BLaER1 treated with 17β-estradiol and CSF1 and Interleukin-3, amounts not matched to agents 10 nM and 100 nM (cell line): ENCODE data around the gene SLC7A5.
"Not testable (repeated sequence)": the region's sequence is repeated elsewhere in the genome, so short reads cannot be mapped to it uniquely, and the experiment has no call there.

ENCODE experiments used
- H3K27ac ChIP-seq, 11 experiments: shearing (Covaris generic); formaldehyde crosslinking; 2 replicates each; pipeline ENCODE4 v1.8.1; 2022
- H3K27me3 ChIP-seq, 11 experiments: shearing (Covaris generic); formaldehyde crosslinking; 2 replicates each; pipeline ENCODE4 v1.8.1; 2022
- H3K36me3 ChIP-seq, 11 experiments: shearing (Covaris generic); formaldehyde crosslinking; 2 replicates each; pipeline ENCODE4 v1.8.1; 2022
- H3K4me1 ChIP-seq, 10 experiments: shearing (Covaris generic); formaldehyde crosslinking; 2 replicates each; pipeline ENCODE4 v1.8.1; 2022
- H3K4me2 ChIP-seq, 11 experiments: shearing (Covaris generic); formaldehyde crosslinking; 2 replicates each; pipeline ENCODE4 v1.8.1; 2022
- H3K4me3 ChIP-seq, 10 experiments: shearing (Covaris generic); formaldehyde crosslinking; 2 replicates each; pipeline ENCODE4 v1.8.1; 2022
- H3K9ac ChIP-seq, 11 experiments: shearing (Covaris generic); formaldehyde crosslinking; 2 replicates each; pipeline ENCODE4 v1.8.1; 2022
- H3K9me3 ChIP-seq, 11 experiments: shearing (Covaris generic); formaldehyde crosslinking; replicated peaks in 1 of 11; 2 replicates each; pipeline ENCODE4 v1.8.1; 2022
- H4K20me1 ChIP-seq, 11 experiments: shearing (Covaris generic); formaldehyde crosslinking; 2 replicates each; pipeline ENCODE4 v1.8.1; 2022
- Cebpa-rat ChIP-seq, 11 experiments: shearing (Covaris generic); IDR thresholded peaks; 2 replicates each; pipeline ENCODE4 v1.8.1; 2022

SLC7A5 gene

GRCh38 chr16:87800497-87800896, 68.8 kb downstream of the SLC7A5 start:
- H3K4me2 ChIP-seq = peak overlapping the region in 9 of 11 experiments; percentile 12 to 98 (median 91); a peak in 16 of 22 replicates
- no peaks in the 10 kb centered on the region for H3K36me3 ChIP-seq
- no peaks in the 10 kb centered on the region for H4K20me1 ChIP-seq
- H3K9ac ChIP-seq = no peak overlapping the region
- H3K27me3 ChIP-seq = peaks cover 0 to 31% (median 0%) of the 10 kb centered on the region in 11 experiments; a peak in 4 of 22 replicates
- no peak for TF ChIP-seq Cebpa-rat (IDR thresholded peaks at IDR 0.05)
- H3K9me3 ChIP-seq = peaks cover 0 to 3% (median 0%) of the 10 kb centered on the region in 11 experiments; a peak in 2 of 22 replicates
- H3K27ac ChIP-seq = peak overlapping the region in 4 of 11 experiments; percentile 91 to 97 (median 96); a peak in 7 of 22 replicates
- no peak overlapping the region for H3K4me3 ChIP-seq
- H3K4me1 ChIP-seq = peaks cover 20 to 86% (median 68%) of the 10 kb centered on the region in 10 experiments

- H3K9me3 ChIP-seq = no peaks in the 10 kb centered on the region
- peaks cover 0 to 20% (median 0%) of the 10 kb centered on the region in 11 experiments; a peak in 4 of 22 replicates for H3K27me3 ChIP-seq
- H3K4me3 ChIP-seq = no peak overlapping the region
- peak overlapping the region in 6 of 11 experiments; percentile 51 to 87 (median 74); a peak in 11 of 22 replicates for H3K27ac ChIP-seq
- no peaks in the 10 kb centered on the region for H3K36me3 ChIP-seq
- peak overlapping the region in 5 of 11 experiments; percentile 33 to 74 (median 58); a peak in 8 of 22 replicates for H3K9ac ChIP-seq
- H4K20me1 ChIP-seq = no peaks in the 10 kb centered on the region
- TF ChIP-seq Cebpa-rat (IDR thresholded peaks at IDR 0.05) = no peak
- peaks cover 19 to 84% (median 67%) of the 10 kb centered on the region in 10 experiments for H3K4me1 ChIP-seq
- H3K4me2 ChIP-seq = peak overlapping the region in 9 of 11 experiments; percentile 60 to 98 (median 87); a peak in 18 of 22 replicates
Measured at GRCh38 chr16:87795336-87795735, 74.0 kb downstream of the SLC7A5 start.

- Histone ChIP-seq H3K4me2 (peak overlapping the region; percentile 60 to 98 (median 81)), H3K4me1 (peaks cover 19 to 84% (median 66%) of the 10 kb centered on the region in 10 experiments)
Measured at GRCh38 chr16:87794485-87795078, 74.7 kb downstream of the SLC7A5 start.

GRCh38 chr16:87792205-87792565, 77.1 kb downstream of the SLC7A5 start:
- Histone ChIP-seq H3K27me3 (peaks cover 0 to 20% (median 0%) of the 10 kb centered on the region in 11 experiments; a peak in 4 of 22 replicates), H3K36me3 (no peaks in the 10 kb centered on the region), H3K9me3 (no peaks in the 10 kb centered on the region), H3K27ac (peak overlapping the region in 3 of 11 experiments; percentile 34 to 87 (median 78); a peak in 5 of 22 replicates), H3K4me2 (peak overlapping the region in 8 of 11 experiments; percentile 77 to 98 (median 87); a peak in 14 of 22 replicates), H3K4me1 (peaks cover 19 to 75% (median 65%) of the 10 kb centered on the region in 10 experiments), H4K20me1 (no peaks in the 10 kb centered on the region), H3K4me3 (no peak overlapping the region), H3K9ac (peak overlapping the region in 1 of 11 experiments; percentile 22; a peak in 1 of 22 replicates)
- no peak for TF ChIP-seq Cebpa-rat (IDR thresholded peaks at IDR 0.05)

More at GRCh38 chr16:87794485-87795078, 74.7 kb downstream of the SLC7A5 start:
- no peaks in the 10 kb centered on the region for H3K36me3 ChIP-seq
- H3K4me3 ChIP-seq = peak overlapping the region in 1 of 10 experiments; percentile 15; a peak in 2 of 20 replicates
- no peaks in the 10 kb centered on the region for H3K9me3 ChIP-seq
- no peaks in the 10 kb centered on the region for H4K20me1 ChIP-seq
- H3K27me3 ChIP-seq = peaks cover 0 to 20% (median 0%) of the 10 kb centered on the region in 11 experiments; a peak in 4 of 22 replicates
- H3K27ac ChIP-seq = peak overlapping the region in 6 of 11 experiments; percentile 51 to 87 (median 74); a peak in 12 of 22 replicates
- H3K9ac ChIP-seq = peak overlapping the region in 6 of 11 experiments; percentile 18 to 74 (median 58); a peak in 10 of 22 replicates
- TF ChIP-seq Cebpa-rat (IDR thresholded peaks at IDR 0.05) = no peak

GRCh38 chr16:87791295-87792204, 77.8 kb downstream of the SLC7A5 start:
- H4K20me1 ChIP-seq = no peaks in the 10 kb centered on the region
- no peaks in the 10 kb centered on the region for H3K36me3 ChIP-seq
- H3K27me3 ChIP-seq = peaks cover 0 to 20% (median 0%) of the 10 kb centered on the region in 11 experiments; a peak in 4 of 22 replicates
- peak overlapping the region in 8 of 11 experiments; percentile 77 to 98 (median 87); a peak in 13 of 22 replicates for H3K4me2 ChIP-seq
- H3K9me3 ChIP-seq = no peaks in the 10 kb centered on the region
- H3K4me3 ChIP-seq = no peak overlapping the region
- TF ChIP-seq Cebpa-rat (IDR thresholded peaks at IDR 0.05) = no peak
- peak overlapping the region in 2 of 11 experiments; percentile 22 to 30; a peak in 2 of 22 replicates for H3K9ac ChIP-seq
- peaks cover 19 to 72% (median 61%) of the 10 kb centered on the region in 10 experiments for H3K4me1 ChIP-seq
- H3K27ac ChIP-seq = peak overlapping the region in 5 of 11 experiments; percentile 22 to 87 (median 54); a peak in 10 of 22 replicates

GRCh38 chr16:87790292-87791100, 78.8 kb downstream of the SLC7A5 start:
- peak overlapping the region in 1 of 11 experiments; percentile 30; a peak in 3 of 22 replicates for H3K9ac ChIP-seq
- H3K27ac ChIP-seq = peak overlapping the region in 5 of 11 experiments; percentile 17 to 64 (median 50); a peak in 6 of 22 replicates
- H3K27me3 ChIP-seq = peaks cover 0 to 16% (median 0%) of the 10 kb centered on the region in 11 experiments; a peak in 4 of 22 replicates
- peak overlapping the region in 8 of 11 experiments; percentile 4 to 42 (median 34); a peak in 9 of 22 replicates for H3K4me2 ChIP-seq
- H3K4me1 ChIP-seq = peaks cover 19 to 67% (median 58%) of the 10 kb centered on the region in 10 experiments
- no peak overlapping the region for H3K4me3 ChIP-seq
- no peak for TF ChIP-seq Cebpa-rat (IDR thresholded peaks at IDR 0.05)
- H4K20me1 ChIP-seq = no peaks in the 10 kb centered on the region
- no peaks in the 10 kb centered on the region for H3K9me3 ChIP-seq
- H3K36me3 ChIP-seq = no peaks in the 10 kb centered on the region

GRCh38 chr16:87789437-87790291, 79.6 kb downstream of the SLC7A5 start:
- H3K9me3 ChIP-seq = no peaks in the 10 kb centered on the region
- no peak overlapping the region for H3K4me3 ChIP-seq
- no peaks in the 10 kb centered on the region for H4K20me1 ChIP-seq
- no peak overlapping the region for H3K9ac ChIP-seq
- H3K4me1 ChIP-seq = peaks cover 15 to 67% (median 58%) of the 10 kb centered on the region in 10 experiments
- peak overlapping the region in 4 of 11 experiments; percentile 4 to 38 (median 34); a peak in 5 of 22 replicates for H3K4me2 ChIP-seq
- H3K36me3 ChIP-seq = no peaks in the 10 kb centered on the region
- peaks cover 0 to 17% (median 0%) of the 10 kb centered on the region in 11 experiments; a peak in 4 of 22 replicates for H3K27me3 ChIP-seq
- H3K27ac ChIP-seq = peak overlapping the region in 2 of 11 experiments; percentile 41 to 64; a peak in 2 of 22 replicates
- TF ChIP-seq Cebpa-rat (IDR thresholded peaks at IDR 0.05) = no peak

GRCh38 chr16:87788730-87789436, 80.4 kb downstream of the SLC7A5 start:
- Histone ChIP-seq H3K27me3 (peaks cover 0 to 15% (median 0%) of the 10 kb centered on the region in 11 experiments; a peak in 4 of 22 replicates), H3K4me2 (peak overlapping the region in 1 of 11 experiments; percentile 15; a peak in 1 of 22 replicates), H3K4me1 (peaks cover 12 to 67% (median 58%) of the 10 kb centered on the region in 10 experiments)
- H3K9me3 ChIP-seq, H3K36me3 ChIP-seq, H4K20me1 ChIP-seq, H3K9ac ChIP-seq, H3K27ac ChIP-seq, H3K4me3 ChIP-seq: not testable (repeated sequence)

GRCh38 chr16:87787451-87788091, 81.7 kb downstream of the SLC7A5 start:
- peaks cover 18 to 67% (median 58%) of the 10 kb centered on the region in 10 experiments for H3K4me1 ChIP-seq
- H3K27ac ChIP-seq, H4K20me1 ChIP-seq: not testable (repeated sequence)

More at GRCh38 chr16:87787451-87788091, 81.7 kb downstream of the SLC7A5 start:
- H3K4me2 ChIP-seq, H3K9ac ChIP-seq, H3K4me3 ChIP-seq, H3K9me3 ChIP-seq, H3K36me3 ChIP-seq: not testable (repeated sequence)
- peaks cover 0 to 22% (median 0%) of the 10 kb centered on the region in 11 experiments; a peak in 4 of 22 replicates for H3K27me3 ChIP-seq
